Hepatocyte (in vitro differentiated cells): ENCODE data around the gene DCTN1. TPM values are rescaled to one million over a fixed set of nuclear protein-coding genes. Genes with fewer than 3 reads are reported as not detected.
"Not testable (repeated sequence)": the region's sequence is repeated elsewhere in the genome, so short reads cannot be mapped to it uniquely, and the experiment has no call there.

Source experiments
- DNase-seq: peaks from one replicate; pipeline ENCODE4 v3.0.0-alpha.2; 2016; ENCODE audit warnings: low spot score
- H2AFZ ChIP-seq: fragments of 200-600 bp; sonication (generic); 2 replicates; pipeline ENCODE4 v1.6.0; 2016; ENCODE audit warnings: antibody characterized with exemption, mild to moderate bottlenecking
- H3K27ac ChIP-seq: fragments of 200-600 bp; sonication (generic); 2 replicates; pipeline ENCODE4 v1.5.1; 2016; ENCODE audit warnings: mild to moderate bottlenecking
- H3K27me3 ChIP-seq: fragments of 200-600 bp; sonication (generic); 2 replicates; pipeline ENCODE4 v1.6.1; 2016
- H3K36me3 ChIP-seq: fragments of 200-600 bp; sonication (generic); replicated peaks from 2 replicates; pipeline ENCODE4 v1.5.1; 2016; ENCODE audit warnings: low read depth; ENCODE audit not compliant: insufficient read depth
- H3K4me1 ChIP-seq: fragments of 200-600 bp; sonication (generic); 2 replicates; pipeline ENCODE4 v1.5.1; 2016; ENCODE audit warnings: mild to moderate bottlenecking, moderate library complexity; ENCODE audit not compliant: insufficient read depth
- H3K4me2 ChIP-seq: fragments of 200-600 bp; sonication (generic); 2 replicates; pipeline ENCODE4 v1.6.0; 2016
- H3K4me3 ChIP-seq: fragments of 200-600 bp; sonication (generic); 2 replicates; pipeline ENCODE4 v1.5.1; 2016; ENCODE audit warnings: mild to moderate bottlenecking
- H3K79me2 ChIP-seq: fragments of 200-600 bp; sonication (generic); 2 replicates; pipeline ENCODE4 v1.6.0; 2017; ENCODE audit warnings: mild to moderate bottlenecking
- H3K9me2 ChIP-seq: fragments of 200-600 bp; sonication (generic); replicated peaks from 2 replicates; pipeline ENCODE4 v1.6.0; 2017; ENCODE audit warnings: mild to moderate bottlenecking; ENCODE audit not compliant: insufficient read depth
- H3K9me3 ChIP-seq: fragments of 200-600 bp; sonication (generic); 2 replicates; pipeline ENCODE4 v1.5.1; 2016; ENCODE audit warnings: low read depth, mild to moderate bottlenecking
- H4K20me1 ChIP-seq: fragments of 200-600 bp; sonication (generic); 2 replicates; pipeline ENCODE4 v1.6.0; 2016; ENCODE audit warnings: mild to moderate bottlenecking; ENCODE audit not compliant: insufficient read depth, poor library complexity, severe bottlenecking
- EZH2 ChIP-seq: fragments of 200-600 bp; sonication (generic); IDR thresholded peaks from 2 replicates; pipeline ENCODE4 v1.6.1; 2016; ENCODE audit warnings: antibody characterized with exemption, mild to moderate bottlenecking, borderline replicate concordance
- EZH2phosphoT487 ChIP-seq: fragments of 200-600 bp; sonication (generic); IDR thresholded peaks from one replicate; pipeline ENCODE4 v1.6.1; 2018; ENCODE audit warnings: antibody characterized with exemption, mild to moderate bottlenecking, low read depth, moderate library complexity; ENCODE audit not compliant: unreplicated experiment, severe bottlenecking
- WGBS: methylation state at CpG from one replicate; pipeline ENCODE4 v1.1.6; 2016; ENCODE audit warnings: low lambda C conversion rate; ENCODE audit errors: missing lambda C conversion rate; 5-methylcytosine and 5-hydroxymethylcytosine counted together
- polyA plus RNA-seq: library from polyadenylated mRNA; unstranded; fragments of >200 nt; fragmentation: Nextera tagmentation; extraction: Ambion mirVana; gene quantifications from 2 replicates; pipeline ENCODE4 v1.2.1, GENCODE V29; 2016
- total RNA-seq: library from RNA; depleted of rRNA; stranded (reverse); fragments of >200 nt; gene quantifications from 2 replicates; pipeline ENCODE4 v1.2.3, GENCODE V29; 2014
- TF ChIP-seq, protein P1 (sequence below): fragments of 200-600 bp; sonication (generic); IDR thresholded peaks from 2 replicates; pipeline ENCODE4 v1.5.1; 2016; ENCODE audit warnings: antibody characterized with exemption, mild to moderate bottlenecking; ENCODE audit not compliant: poor library complexity

DCTN1 gene
- total and polyA plus RNA-seq, 2 experiments from 2014 or later = 72.3 to 95.0 TPM

DNA sequence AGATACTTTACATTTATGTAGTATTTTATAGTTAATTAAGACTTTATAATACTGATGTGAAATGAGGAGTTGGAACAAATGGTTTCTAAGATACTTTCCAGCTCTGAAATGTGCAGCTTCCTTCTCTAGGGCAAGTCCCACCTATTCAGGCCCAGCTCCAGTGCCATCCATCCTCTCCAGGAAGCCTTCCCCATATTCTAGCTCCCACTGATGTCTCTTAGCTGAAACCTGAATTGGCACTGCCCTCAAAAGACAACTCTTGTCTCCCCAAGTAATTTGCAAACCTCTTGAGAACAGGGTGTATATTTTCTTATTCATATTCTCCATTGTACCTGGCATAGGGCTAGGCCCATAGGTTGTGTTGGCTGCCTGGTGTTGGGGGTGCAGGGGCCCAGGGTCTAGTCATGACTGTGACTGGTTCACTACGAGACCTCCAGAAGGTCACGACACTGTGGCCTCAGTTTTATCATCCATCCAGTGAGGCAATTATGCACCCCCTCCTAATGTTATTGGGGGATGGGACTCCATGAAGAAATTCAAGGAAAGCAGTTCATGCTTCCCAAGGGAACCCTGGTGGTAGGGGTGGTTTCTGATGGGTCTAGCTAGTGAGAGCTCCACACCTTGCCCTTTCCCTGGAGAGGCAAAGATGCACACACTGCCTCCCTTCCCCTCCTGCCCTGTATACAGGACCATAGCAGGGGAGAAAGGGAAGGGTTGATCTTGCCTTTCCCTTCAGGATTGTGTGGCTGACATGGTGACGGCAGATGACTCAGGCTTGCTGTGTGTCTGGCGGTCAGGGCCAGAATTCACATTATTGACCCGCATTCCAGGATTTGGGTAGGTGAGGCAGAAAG lies 44.3 kb upstream of the DCTN1 start:
- Histone ChIP-seq H3K27me3 (no peaks in the 10 kb centered on the region), H3K4me1 (peaks cover 6% of the 10 kb centered on the region), H3K4me2 (no peak overlapping the region), H3K79me2 (no peaks in the 10 kb centered on the region), H3K4me3 (no peak overlapping the region), H2AFZ (no peak overlapping the region), H3K27ac (no peak overlapping the region), H3K36me3 (no peaks in the 10 kb centered on the region), H3K9me2 (no peaks in the 10 kb centered on the region), H3K9me3 (no peaks in the 10 kb centered on the region), H4K20me1 (no peaks in the 10 kb centered on the region)
- 76% methylated on average over 5 of the region's 5 CpGs for WGBS
- TF ChIP-seq, protein P1, sequence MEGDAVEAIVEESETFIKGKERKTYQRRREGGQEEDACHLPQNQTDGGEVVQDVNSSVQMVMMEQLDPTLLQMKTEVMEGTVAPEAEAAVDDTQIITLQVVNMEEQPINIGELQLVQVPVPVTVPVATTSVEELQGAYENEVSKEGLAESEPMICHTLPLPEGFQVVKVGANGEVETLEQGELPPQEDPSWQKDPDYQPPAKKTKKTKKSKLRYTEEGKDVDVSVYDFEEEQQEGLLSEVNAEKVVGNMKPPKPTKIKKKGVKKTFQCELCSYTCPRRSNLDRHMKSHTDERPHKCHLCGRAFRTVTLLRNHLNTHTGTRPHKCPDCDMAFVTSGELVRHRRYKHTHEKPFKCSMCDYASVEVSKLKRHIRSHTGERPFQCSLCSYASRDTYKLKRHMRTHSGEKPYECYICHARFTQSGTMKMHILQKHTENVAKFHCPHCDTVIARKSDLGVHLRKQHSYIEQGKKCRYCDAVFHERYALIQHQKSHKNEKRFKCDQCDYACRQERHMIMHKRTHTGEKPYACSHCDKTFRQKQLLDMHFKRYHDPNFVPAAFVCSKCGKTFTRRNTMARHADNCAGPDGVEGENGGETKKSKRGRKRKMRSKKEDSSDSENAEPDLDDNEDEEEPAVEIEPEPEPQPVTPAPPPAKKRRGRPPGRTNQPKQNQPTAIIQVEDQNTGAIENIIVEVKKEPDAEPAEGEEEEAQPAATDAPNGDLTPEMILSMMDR = no peak
- no peak for TF ChIP-seq EZH2phosphoT487
- TF ChIP-seq EZH2 = no peak
- no peak for DNase-seq

DNA sequence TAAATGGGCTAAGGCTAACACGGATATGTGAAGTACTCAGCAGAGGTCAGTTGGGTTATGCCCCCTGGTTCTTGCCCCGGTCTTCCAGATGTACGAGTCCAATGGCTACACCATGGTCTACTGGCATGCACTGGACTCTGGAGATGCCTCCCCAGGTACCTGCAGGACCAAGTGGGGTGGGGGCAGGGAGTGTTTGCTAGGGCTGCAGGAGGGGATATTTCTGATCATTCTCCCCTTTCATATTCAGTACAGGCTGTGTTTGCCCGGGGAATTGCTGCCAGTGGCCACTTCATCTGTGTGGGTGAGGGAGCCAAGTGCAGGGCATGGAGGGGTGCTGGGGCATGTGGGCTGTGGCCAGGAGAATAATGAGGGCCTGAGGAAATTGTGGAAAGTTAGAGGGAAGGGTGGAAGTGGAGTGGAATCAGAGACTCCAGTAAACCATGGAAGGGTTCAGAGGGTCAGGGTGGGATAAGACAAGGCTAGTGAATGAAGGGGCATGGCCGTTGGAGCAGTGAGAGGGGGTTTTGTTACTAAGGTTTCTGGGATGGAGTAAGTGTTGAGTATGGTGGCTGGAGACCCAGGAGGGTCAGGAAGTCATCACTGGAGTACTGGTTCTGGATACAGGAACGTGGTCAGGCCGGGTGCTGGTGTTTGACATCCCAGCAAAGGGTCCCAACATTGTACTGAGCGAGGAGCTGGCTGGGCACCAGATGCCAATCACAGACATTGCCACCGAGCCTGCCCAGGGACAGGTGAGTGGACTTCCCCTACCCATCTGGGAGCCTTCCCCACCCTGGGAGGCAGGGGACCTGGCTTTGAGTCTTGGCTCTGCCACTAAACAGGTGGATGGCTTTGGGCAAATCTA lies 43.4 kb upstream of the DCTN1 start:
- H3K9me2 ChIP-seq = no peaks in the 10 kb centered on the region
- no peaks in the 10 kb centered on the region for H3K79me2 ChIP-seq
- H3K4me1 ChIP-seq = peaks cover 4% of the 10 kb centered on the region
- TF ChIP-seq EZH2 (no peak), EZH2phosphoT487 (no peak)
- TF ChIP-seq, protein P1 = no peak
- H2AFZ ChIP-seq = no peak overlapping the region
- DNase-seq = no peak
- H3K36me3 ChIP-seq = no peaks in the 10 kb centered on the region
- no peak overlapping the region for H3K27ac ChIP-seq
- H3K9me3 ChIP-seq = no peaks in the 10 kb centered on the region
- H3K4me2 ChIP-seq = no peak overlapping the region
- no peaks in the 10 kb centered on the region for H3K27me3 ChIP-seq
- 90% methylated on average over 9 of the region's 9 CpGs for WGBS
- H3K4me3 ChIP-seq = no peak overlapping the region
- no peaks in the 10 kb centered on the region for H4K20me1 ChIP-seq

DNA sequence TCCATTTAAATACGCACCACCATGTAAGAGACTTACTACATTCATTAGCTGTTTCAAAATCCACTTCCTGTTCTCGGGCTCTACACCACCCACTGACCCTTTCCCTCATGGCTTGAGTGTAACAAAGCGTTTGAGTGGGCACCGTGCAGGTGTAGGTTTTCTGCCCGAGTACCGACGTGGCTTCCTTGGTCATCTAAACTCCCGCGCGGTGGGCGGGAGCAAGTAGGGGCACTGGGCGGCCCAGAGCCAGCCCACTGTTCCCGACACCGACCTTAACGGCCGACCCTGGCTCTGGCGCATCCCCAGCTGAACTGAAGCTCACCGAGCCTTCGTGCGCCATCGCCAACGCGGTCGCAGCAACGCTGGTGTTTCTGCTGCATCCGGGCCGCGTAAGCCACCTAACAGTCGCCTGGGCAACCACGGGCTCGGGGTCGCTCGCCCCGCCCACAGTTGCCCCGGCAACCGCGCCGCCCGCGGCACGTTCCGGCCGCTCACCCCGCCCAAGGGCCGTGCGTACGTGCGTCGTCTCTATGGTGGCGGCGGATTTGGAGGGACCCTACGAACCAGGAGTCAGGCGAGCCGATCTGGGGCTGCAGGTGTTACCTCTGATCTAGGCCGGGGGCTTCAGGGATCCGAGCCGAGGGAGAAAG lies 41.2 kb upstream of the DCTN1 start, which contains the start of the genes C2orf81 and WDR54:
Gene C2orf81, minus strand, starts transcription at position 399 of the 650 bp plus-strand sequence. Its CDS starts 59 bp downstream, at position 340.
Gene WDR54, plus strand, starts transcription at position 510 of the 650 bp plus-strand sequence. CDS start 424 bp downstream, outside the sequence.
- WGBS = 1% methylated on average over 53 of the region's 57 CpGs
- Histone ChIP-seq H3K4me3 (peak within 1 kb of the TSS; percentile 86), H4K20me1 (no peaks in the 10 kb centered on the region), H3K4me1 (peaks cover 4% of the 10 kb centered on the region), H3K27ac (no peak within 1 kb of the TSS), H3K9me2 (no peaks in the 10 kb centered on the region), H3K79me2 (no peaks in the 10 kb centered on the region), H3K36me3 (no peaks in the 10 kb centered on the region), H3K27me3 (no peaks in the 10 kb centered on the region), H3K9me3 (no peaks in the 10 kb centered on the region), H2AFZ (peak within 1 kb of the TSS; percentile 88), H3K4me2 (peak within 1 kb of the TSS; percentile 94)
- TF ChIP-seq EZH2phosphoT487 = no peak
- TF ChIP-seq, protein P1 = no peak
- DNase-seq = peak; percentile 85

DNA sequence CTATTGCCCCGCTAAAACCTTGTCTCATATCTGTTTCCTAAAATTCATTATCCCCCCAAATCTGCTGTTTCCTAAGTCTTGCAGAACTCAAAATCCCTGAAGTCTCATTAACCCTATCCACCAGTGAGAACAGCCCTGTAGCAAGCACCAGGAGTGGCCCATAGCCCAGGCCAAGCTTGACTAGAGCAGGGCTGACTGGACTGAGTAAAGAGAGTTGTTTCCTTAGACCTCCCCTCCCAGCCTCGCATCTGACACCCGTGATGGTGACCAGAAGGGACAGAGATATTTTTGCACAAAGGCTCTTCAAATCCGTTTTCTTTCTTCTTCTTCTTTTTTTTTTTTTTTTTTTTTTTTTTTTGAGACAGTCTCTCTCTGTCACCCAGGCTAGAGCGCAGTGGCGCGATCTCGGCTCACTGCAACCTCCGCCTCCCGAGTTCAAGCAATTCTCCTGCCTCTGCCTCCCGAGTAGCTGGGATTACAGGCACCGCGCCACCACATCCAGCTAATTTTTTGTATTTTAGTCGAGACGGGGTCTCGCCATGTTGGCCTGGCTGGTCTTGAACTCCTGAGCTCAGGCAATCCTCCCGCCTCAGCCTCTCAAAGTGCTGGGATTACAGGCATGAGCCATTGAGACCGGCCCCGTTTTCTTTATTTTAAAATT lies 40.5 kb upstream of the DCTN1 start:
- not testable (repeated sequence) for H3K9me3 ChIP-seq, H3K27ac ChIP-seq, DNase-seq, H3K9me2 ChIP-seq, H3K27me3 ChIP-seq, H3K79me2 ChIP-seq, H3K4me3 ChIP-seq, H3K36me3 ChIP-seq, H3K4me1 ChIP-seq, H4K20me1 ChIP-seq
- Histone ChIP-seq H2AFZ (peak overlapping the region; percentile 88), H3K4me2 (peak overlapping the region; percentile 94)
- 87% methylated on average over 19 of the region's 19 CpGs for WGBS
